GDM1 (cell line): Measurements from ENCODE around the gene MAGI1.

Experiments
- DNase-seq: peaks from one replicate; lab custom pipeline; 2025; lab: John Stamatoyannopoulos, UW

MAGI1 gene

DNA sequence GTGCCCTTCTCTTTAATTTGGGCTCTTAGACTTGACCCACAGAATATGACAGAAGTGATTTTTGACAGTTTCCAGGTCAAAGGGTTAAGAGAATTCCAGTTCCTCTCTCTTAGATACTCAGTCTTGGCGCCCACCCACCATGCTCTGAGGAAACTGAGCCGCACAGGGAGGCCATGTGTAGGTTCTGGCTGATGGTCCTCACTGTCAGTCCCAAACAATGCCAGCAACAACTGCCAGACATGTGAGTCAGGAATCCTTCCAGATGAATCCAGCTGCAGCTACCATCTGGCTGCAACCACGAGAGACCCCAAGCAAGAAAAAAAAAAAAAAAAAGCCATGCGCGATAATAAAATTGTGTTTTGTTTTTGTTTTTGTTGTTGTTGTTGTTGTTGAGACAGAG lies 326.6 kb downstream of the MAGI1 start:
- no peak for DNase-seq

GRCh38 chr3:65706776-65707568 lies 331.7 kb downstream of the MAGI1 start:
- DNase-seq = no peak

DNA sequence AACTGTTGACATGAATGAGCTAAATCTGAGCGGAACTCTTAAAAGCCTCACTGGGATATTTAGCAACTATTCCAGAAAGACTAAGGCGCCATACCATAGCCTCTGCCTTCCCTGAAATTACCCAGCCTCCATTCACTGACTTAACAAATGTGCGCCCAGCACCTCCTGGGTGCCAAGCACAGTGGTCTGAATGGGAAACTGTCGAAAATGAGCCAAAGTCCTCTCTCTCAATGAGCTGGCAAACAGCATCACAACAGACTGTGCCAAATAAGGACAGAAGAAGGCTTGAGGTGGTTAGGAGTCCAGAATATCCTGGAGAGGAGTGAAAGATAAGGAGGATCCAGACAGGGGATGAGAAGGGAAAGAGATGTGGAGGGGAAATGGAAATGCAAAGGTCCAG lies 332.4 kb downstream of the MAGI1 start:
- no peak for DNase-seq

GRCh38 chr3:65703820-65704219 lies 334.9 kb downstream of the MAGI1 start:
- DNase-seq = no peak

DNA sequence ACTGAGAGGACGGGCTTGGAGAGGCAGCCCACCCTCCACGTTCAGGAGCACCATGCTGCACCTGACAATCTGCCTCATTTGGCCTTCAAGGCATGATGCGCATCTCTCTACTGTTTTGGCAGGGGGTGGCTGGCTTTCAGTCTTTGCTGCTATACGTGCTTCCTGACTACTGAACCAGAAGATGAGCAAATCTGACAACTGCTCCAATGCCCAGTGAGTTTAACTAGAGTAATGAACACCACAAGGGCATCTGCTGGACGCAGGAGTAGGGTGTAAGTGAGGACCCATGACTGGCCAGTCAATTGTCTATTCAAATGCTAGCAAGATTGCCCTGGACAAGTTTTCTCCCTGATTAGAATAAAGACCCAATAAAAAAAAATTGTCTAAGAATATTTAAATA lies 335.7 kb downstream of the MAGI1 start:
- DNase-seq = no peak

DNA sequence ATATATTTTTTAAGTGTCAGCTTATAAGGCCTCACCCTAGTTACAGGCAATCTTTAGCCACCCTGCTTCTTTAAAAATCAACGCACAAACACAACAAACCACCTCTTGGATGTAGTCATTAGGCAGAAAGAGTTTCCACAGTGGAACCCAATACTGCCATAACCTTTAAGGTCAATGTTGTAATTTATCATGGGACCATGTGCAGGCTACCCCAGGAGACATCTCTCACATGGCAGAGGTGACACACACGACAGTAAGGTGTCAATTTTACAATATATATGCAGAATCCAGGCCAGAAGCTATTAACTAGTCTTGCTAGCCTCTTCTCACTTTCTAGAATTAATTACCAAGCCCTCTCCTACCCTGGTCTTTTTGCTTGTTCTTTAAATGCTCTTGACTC lies 336.5 kb downstream of the MAGI1 start:
- DNase-seq = no peak

- DNase-seq = no peak
These were observed 337.2 kb downstream of the MAGI1 start for GRCh38 chr3:65701516-65701915.

GRCh38 chr3:65689436-65689835 lies 349.3 kb downstream of the MAGI1 start:
- no peak for DNase-seq

DNA sequence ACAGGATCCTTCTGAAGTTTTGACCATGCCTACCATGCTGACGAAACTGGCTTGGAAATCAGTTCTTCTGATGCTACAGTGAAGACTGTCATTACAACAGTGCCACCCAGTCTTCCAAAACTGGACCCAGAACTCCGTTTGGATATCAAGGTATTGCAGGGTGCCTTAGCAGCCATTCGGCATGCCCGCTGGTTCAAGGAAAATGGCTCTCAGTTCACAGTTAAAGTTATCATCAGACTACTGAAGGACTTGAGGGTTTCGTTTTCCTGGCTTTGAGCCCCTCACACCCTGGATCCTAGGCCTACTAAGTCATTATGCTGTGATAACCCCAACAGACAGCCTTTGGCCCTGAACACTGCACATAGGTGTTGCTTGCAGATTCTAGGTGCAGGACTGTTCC lies 351.0 kb downstream of the MAGI1 start:
- no peak for DNase-seq

DNA sequence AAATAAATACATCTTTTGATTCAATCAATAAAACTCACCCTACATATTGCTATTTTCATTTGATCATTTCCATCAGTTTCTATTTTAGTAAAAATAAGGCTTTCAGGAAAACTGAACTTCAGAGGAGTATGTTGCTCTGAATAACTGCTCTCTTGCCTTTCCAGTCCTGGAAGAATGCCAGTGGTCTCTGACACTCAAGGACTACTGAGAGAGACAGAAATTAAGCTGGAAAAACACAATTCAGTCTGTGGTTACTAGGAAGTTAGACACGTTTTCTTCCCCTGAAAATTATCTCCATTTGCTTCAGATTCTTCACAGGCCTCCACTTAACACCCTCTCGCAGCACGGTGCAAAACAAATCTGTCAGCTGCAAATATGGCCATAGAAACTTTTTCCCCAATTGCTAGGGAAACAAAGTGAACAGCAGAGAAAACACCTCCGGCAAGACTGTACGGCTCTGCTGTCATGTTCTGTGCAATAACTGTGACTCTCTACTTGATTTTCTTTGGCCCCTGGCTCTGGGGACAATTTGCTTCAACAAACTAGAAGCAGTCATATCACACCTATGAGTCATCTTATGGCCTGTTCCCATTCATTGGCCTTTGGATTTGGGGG lies 353.0 kb downstream of the MAGI1 start:
- DNase-seq = no peak

DNA sequence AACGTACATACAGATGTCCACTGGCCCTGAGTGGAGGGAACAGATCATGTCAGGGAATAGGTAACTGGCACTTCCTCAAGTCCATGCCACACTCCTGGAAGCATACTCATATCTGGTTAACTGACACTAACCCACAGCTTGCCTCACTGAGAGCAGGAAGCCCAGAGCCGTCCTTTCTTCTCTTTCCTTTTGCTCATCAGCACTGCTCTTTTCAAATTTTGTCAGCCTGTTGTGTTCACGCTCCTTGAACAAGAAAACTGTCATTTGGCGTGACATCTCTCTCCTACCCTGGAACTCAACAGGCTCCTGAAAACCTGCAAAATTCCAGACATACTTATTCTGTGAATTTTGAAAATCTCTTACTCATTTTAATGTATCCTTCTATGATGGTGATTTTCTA lies 360.2 kb downstream of the MAGI1 start:
- no peak for DNase-seq

GRCh38 chr3:65677486-65678010 lies 361.2 kb downstream of the MAGI1 start:
- no peak for DNase-seq

- no peak for DNase-seq
These were observed 362.1 kb downstream of the MAGI1 start for GRCh38 chr3:65676580-65676979.

DNA sequence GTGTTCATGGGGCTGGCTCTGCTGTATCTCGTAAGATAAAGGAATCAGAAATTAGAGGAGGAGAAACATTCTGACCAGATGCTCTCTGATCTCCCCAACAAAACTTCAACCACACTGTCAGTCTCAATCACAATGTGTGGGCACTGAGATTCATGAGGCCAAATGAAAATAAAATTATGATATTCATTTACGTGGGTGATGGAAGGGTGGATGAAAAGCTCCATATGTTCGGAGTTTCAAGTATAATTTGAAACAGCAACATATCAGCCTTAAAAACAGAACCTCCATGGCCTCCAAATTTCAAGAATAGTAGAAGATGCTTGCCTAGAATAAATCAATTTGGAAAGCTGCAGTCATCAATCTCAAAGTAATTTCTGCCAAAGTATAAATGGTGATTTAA lies 363.7 kb downstream of the MAGI1 start:
- DNase-seq = no peak

DNA sequence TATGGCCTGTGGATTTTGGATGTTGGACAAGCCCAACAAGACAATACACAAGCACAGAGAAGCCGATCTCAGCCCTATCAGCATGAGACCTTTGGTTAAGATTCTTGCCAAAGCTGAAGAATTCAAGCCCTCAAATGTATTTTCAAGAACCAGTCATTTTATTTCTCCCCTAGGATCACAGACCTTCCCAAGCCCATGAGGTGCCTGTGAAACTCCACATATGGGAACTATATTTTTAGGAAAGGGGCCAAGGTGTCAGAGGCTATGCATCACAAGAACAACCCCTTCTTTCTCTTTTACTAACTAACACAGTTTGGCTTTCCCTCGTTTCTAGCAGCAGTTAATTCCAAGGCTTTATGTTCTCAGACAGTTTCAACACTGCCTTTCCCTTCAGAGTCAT lies 364.5 kb downstream of the MAGI1 start:
- no peak for DNase-seq

DNA sequence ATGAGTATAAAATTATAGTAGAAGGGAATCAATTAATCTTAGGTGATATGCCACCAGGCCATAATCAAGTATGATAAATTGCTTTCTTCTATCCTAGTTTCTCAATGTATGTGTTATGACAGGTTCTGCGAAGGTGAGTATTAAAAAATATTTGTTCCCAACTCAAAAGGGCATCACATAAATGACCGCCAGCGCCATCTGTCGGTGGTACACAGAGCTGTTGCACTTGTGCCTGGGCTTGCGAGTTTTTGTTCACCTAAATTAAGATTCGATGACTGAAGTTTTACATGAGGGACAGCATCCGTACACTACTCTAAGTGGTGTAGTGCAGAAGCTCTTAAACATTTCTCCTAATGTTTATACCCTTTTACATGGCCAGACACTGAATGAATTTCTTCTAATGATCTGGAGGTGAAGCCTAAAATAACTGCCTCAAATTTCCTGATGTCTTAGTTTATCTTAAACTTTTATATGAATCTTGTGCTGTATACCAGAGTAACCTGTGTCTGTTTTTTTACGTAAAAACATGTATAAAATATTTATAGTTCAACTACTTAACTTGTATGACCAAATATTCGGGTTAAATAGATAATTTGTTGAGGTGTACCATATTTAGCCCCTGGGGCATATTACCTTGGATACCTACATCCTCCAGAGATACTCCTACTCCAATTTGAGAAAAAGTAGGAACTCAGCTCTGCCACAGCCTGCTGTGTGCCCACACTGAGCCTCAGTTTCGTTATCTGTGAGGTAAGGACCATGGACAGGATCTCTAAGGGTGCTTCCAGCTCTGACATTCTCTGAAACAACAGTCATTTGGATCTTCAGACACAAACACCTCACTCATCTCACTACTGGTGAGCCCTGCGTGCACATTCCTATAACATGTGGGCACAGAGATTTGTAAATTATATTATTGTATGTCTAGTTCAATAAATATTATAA lies 365.6 kb downstream of the MAGI1 start:
- peak; percentile 2 for DNase-seq

GRCh38 chr3:65672061-65672460 lies 366.7 kb downstream of the MAGI1 start:
- DNase-seq = no peak

DNA sequence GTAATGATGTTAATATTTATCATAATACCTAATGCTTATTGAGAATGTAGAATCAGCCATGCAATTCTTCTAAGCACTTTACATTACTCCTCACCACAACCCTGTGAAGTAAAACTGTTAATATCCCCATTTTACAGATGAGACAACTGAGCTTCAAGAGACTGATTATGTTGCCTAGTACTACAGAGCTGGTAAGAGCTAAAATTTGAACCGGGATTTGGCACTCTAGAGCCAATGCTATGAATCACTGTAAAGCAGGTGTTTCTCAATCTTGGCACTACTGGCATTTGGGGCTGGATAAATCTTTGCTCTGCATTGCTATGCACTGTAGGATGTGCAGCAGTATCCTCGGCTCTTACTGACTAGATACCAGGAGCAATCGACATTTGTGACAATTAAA lies 367.7 kb downstream of the MAGI1 start:
- DNase-seq = no peak

- DNase-seq = no peak
These were observed 369.4 kb downstream of the MAGI1 start for GRCh38 chr3:65669163-65669875.

DNA sequence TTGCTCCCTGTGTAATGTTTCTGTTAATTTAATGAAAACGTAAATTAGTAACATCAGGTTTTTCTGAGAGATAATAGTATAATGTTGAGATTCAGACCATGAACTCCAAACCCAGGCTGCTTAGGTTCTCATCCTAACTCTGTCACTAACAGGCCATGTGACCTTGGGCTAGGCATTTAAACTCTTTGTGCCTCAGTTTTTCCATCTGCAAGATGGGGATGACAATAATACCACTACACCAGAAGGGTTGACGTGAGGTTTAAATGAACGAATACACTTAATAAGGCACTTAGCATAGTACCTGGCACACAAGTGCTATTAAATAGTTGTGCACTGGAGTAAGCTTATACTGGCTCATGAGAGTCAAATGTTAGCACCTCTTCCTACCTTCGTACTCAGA lies 370.8 kb downstream of the MAGI1 start:
- no peak for DNase-seq

DNA sequence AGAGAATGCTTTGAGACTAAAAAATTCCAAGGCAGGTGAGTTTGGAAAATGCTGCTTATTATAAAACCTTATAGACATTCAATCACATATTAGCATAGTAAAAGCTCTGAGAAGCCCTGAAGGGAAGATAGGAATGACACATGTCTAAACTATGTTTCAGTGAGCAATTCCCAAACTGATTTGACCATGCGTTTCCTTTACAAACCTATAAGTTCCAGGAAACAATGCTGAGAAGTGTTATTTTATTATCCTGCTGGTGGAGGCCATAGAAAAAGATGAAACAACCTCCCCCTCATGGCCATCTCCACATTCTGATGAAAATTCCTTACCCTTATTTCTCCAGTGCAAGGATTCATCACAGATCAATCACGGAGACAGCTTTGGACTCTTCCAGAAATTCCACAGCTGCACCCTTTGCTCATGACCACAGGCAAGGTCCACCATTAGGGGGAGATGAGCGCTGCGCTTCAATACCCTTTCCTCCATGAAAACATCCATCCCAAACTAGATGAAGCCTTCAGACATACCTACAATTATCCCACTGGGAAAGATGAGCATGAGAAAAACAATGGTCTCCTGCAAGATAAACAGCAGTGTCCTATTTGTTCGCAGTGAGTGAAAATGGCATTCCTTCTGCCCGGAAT lies 372.1 kb downstream of the MAGI1 start:
- DNase-seq = no peak
